GM21528 (cell line): ENCODE results near the gene ARL6IP6.

Experiments
- ATAC-seq: cut with Tn5 transposase; IDR thresholded peaks from one replicate; pipeline ENCODE4 v1.9.1; 2021; ENCODE audit warnings: mild to moderate bottlenecking, moderate library complexity; ENCODE audit not compliant: unreplicated experiment, low FRiP score

ARL6IP6 gene

DNA sequence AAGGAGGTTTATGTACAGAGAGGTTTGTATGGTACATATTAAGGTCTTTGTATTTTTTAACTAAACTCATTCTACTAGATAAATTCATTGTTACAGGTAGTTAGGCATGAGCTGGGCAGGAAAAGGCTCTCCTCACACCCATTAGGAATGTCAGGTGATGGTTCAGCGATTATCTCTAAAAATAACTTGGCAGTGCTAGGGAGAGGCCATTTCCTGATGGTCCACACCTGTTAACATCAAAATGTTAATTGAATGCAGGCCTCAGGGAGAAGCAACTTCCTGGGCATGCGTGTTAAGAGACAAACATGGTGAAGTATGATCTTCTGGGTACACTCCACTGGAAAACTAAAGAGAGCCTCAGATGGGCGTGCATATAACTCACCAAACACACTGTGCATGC lies 73.6 kb downstream of the ARL6IP6 start:
- no peak for ATAC-seq

DNA sequence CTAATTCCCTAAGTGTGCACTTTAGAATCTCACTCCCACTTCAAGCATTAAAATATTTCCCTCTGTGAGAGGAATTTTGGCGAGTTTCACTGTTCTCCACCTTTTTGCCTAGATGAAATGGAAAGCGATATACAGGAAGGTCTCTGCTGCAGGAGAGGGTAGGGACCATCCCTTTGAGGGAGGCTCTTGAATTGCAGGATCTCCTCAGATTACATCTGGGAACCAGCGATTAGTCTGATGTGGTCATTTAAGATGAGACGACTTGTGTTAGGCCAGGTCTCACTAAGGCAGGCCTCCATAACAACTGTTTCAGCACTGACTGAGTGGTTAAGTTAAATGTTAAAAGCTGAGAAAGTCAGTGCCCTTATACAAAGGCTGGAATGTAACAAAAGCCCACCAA lies 74.6 kb downstream of the ARL6IP6 start:
- ATAC-seq, result no peak

- ATAC-seq, result no peak
These were observed 78.5 kb downstream of the ARL6IP6 start for GRCh38 chr2:152796941-152797340.

- no peak for ATAC-seq
These were observed 86.4 kb downstream of the ARL6IP6 start for GRCh38 chr2:152804687-152805408.

DNA sequence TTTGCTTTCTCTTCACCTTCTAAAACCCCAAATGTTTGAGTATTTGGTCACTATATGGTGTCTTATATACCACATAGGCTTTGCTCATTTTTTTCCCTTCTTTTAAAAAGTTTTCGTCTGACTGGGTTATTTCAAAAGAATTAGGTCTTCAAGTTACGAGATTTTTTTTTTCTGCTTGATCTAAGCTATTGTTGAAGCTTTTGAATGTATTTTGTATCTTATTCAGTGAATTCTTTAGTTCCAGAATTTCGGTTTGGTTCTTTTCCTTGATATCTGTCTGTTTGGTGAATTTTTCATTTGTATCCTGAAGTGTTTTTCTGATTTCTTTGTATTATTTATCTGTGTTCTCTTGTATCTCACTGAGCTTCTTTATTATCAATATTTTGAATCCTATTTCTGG lies 93.5 kb downstream of the ARL6IP6 start:
- ATAC-seq, result no peak
